BLaER1 treated with 17β-estradiol and CSF1 and Interleukin-3, amounts not matched to agents 10 nM and 100 nM (cell line): Measurements from ENCODE around the gene AHNAK2.
A peak's percentile ranks its signal among the peaks of the same experiment; 100 is the strongest.

Experiments used
- H3K27ac ChIP-seq, 11 experiments: shearing (Covaris generic); formaldehyde crosslinking; 2 replicates each; pipeline ENCODE4 v1.8.1; 2022
- H3K27me3 ChIP-seq, 11 experiments: shearing (Covaris generic); formaldehyde crosslinking; 2 replicates each; pipeline ENCODE4 v1.8.1; 2022
- H3K36me3 ChIP-seq, 11 experiments: shearing (Covaris generic); formaldehyde crosslinking; 2 replicates each; pipeline ENCODE4 v1.8.1; 2022
- H3K4me1 ChIP-seq, 10 experiments: shearing (Covaris generic); formaldehyde crosslinking; 2 replicates each; pipeline ENCODE4 v1.8.1; 2022
- H3K4me2 ChIP-seq, 11 experiments: shearing (Covaris generic); formaldehyde crosslinking; 2 replicates each; pipeline ENCODE4 v1.8.1; 2022
- H3K4me3 ChIP-seq, 10 experiments: shearing (Covaris generic); formaldehyde crosslinking; 2 replicates each; pipeline ENCODE4 v1.8.1; 2022
- H3K9ac ChIP-seq, 11 experiments: shearing (Covaris generic); formaldehyde crosslinking; 2 replicates each; pipeline ENCODE4 v1.8.1; 2022
- H3K9me3 ChIP-seq, 11 experiments: shearing (Covaris generic); formaldehyde crosslinking; replicated peaks in 1 of 11; 2 replicates each; pipeline ENCODE4 v1.8.1; 2022
- H4K20me1 ChIP-seq, 11 experiments: shearing (Covaris generic); formaldehyde crosslinking; 2 replicates each; pipeline ENCODE4 v1.8.1; 2022
- Cebpa-rat ChIP-seq, 11 experiments: shearing (Covaris generic); IDR thresholded peaks; 2 replicates each; pipeline ENCODE4 v1.8.1; 2022

Gene AHNAK2

DNA sequence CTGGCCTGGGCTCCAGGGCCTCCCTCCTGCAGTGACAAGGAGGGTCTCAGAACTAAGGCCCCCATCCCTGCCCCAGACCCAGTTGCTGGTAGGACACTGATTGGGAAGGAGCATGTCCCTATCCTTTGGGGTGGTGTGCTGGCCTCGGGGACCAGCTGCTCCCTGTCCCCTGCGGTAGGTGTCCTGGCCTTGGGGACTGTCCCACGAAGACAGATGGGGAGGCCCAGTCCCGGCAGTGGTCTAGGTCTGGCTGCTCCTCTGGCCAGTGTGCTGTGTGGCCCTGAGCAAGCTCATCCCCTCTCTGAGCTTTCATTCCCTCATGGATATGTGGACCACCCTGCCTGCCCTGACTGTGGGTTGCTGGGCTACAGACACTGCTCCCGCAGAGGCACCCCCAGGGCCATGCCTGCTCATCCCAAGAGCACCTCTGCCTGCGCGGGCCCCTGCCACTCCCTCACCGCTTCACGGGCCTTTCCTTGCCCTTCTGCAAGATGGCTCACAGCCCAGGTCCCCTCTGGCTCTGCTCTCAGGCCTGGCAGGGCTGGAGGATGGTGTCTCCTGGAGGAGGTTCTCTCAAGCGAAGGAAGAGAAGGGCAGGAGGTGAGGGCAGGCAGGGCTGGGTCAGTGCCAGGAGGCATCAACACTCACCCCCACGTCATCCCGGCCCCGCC lies 12.5 kb downstream of the AHNAK2 start:
- no peak overlapping the region for H3K9ac ChIP-seq
- TF ChIP-seq Cebpa-rat (IDR thresholded peaks at IDR 0.05): no peak
- no peak overlapping the region for H3K27ac ChIP-seq
- H4K20me1 ChIP-seq: peaks cover 0 to 19% (median 0%) of the 10 kb centered on the region in 11 experiments; a peak in 3 of 22 replicates
- H3K4me1 ChIP-seq: peaks cover 29 to 39% (median 35%) of the 10 kb centered on the region in 10 experiments
- no peak overlapping the region for H3K4me2 ChIP-seq
- no peaks in the 10 kb centered on the region for H3K9me3 ChIP-seq
- H3K27me3 ChIP-seq: peaks cover 0 to 26% (median 0%) of the 10 kb centered on the region in 11 experiments; a peak in 5 of 22 replicates
- no peak overlapping the region for H3K4me3 ChIP-seq
- H3K36me3 ChIP-seq: no peaks in the 10 kb centered on the region

DNA sequence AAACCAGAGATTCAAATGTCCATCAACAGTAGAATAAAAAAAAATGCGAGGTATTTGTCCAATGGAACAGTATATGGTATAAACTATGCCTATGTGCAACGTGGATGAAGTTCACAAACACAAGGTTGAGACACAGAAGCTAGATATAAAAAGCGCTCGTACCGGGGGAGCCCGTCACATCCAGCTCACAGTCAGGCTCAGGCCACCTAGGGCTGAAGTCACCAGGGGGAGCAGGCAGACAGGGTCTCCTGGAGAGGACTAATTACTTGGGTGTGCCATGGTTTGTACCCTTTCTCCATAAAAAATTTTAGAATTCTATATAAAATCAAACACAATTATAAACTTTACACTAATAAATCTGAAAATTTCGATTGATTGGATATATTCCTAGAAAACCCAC lies 13.6 kb downstream of the AHNAK2 start:
- Histone ChIP-seq H3K9ac (no peak overlapping the region), H3K9me3 (no peaks in the 10 kb centered on the region), H3K4me3 (no peak overlapping the region), H3K4me1 (peaks cover 22 to 38% (median 28%) of the 10 kb centered on the region in 10 experiments), H3K4me2 (no peak overlapping the region), H3K36me3 (no peaks in the 10 kb centered on the region), H3K27me3 (peaks cover 0 to 26% (median 0%) of the 10 kb centered on the region in 11 experiments; a peak in 5 of 22 replicates), H4K20me1 (peaks cover 0 to 16% (median 0%) of the 10 kb centered on the region in 11 experiments; a peak in 3 of 22 replicates), H3K27ac (no peak overlapping the region)
- TF ChIP-seq Cebpa-rat (IDR thresholded peaks at IDR 0.05): no peak

DNA sequence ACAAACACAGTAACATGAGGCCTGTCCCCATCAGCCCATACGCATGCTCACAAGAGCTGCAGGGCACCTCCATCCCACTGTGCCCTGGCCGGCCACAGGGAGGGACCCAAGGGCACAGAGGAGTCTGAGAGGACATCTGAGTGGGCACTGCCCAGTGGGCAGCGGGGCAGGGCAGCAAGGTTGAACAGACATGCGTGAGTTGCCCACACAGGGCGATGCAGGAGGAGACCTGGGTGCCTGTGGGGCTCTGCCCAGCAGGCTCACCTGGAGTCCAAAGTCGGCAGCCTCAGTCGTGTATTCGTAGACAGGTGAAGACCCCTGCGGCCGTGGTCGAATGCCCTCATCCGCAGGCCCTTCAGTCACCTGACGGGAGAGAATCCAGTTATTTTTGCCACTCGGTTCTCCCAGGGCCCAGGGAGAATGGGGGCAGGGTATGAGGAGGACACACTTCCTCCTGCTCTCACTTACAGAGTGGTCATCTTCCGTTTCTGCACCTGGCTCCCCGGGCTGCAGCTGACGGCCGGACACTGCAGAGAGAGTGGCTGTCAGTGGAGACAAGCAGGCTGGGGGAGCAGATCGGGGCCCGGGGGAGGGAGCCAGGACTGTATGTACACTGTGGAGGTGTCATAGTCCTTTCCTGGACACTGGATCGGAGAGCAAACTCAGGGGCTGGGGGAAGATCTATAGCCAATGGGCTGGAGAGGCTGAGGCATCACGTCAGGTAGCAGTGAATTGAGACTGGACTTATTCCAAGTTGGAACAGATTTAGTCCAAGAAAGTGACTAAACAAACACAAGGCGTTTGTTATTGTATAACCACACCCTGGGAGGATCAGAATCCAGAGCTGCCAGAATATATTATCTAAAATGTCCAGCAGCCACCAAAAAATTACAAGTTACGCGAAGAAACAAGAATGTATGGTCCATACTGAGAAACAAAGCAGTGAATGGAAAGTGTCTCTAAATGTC lies 20.7 kb downstream of the AHNAK2 start:
- no peaks in the 10 kb centered on the region; a peak in 1 of 22 replicates for H3K36me3 ChIP-seq
- peaks cover 0 to 6% (median 0%) of the 10 kb centered on the region in 11 experiments; a peak in 1 of 22 replicates for H4K20me1 ChIP-seq
- peaks cover 0 to 18% (median 0%) of the 10 kb centered on the region in 10 experiments; a peak in 7 of 20 replicates for H3K4me1 ChIP-seq
- H3K27me3 ChIP-seq: no peaks in the 10 kb centered on the region
- no peak overlapping the region for H3K27ac ChIP-seq
- H3K4me3 ChIP-seq: no peak overlapping the region
- H3K9me3 ChIP-seq: no peaks in the 10 kb centered on the region
- no peak overlapping the region for H3K4me2 ChIP-seq
- no peak overlapping the region for H3K9ac ChIP-seq
- TF ChIP-seq Cebpa-rat (IDR thresholded peaks at IDR 0.05): no peak

DNA sequence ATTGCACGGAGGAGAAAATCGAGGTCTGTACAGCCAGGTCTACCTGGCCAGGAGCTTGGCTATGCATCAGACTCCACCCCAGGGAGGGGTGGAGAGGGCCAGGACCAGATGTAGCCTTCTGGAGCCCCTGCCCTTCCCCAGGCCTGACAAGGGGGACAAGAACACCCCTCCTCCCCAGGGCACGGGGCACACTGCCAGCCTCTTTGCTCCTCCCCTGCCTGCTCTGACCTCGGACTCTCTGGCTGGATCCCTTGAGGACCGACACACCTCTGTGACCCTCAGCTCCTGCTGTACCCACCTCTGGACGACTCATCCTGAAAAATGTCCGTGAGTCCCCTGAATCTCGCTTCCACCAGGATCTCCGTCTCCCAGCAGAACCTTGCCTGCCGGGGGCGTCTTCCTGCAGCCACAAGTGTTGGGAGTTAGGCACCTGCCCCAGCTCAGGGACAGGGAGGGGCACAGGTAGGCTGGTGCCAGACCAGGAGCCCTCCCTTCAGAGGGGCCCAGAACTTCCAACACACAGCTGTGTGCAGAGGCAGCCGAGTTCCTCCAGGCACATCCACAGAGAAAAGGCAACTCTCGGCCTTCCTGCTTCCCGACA lies 21.8 kb downstream of the AHNAK2 start:
- H3K9me3 ChIP-seq: no peaks in the 10 kb centered on the region
- H3K4me1 ChIP-seq: peaks cover 0 to 18% (median 0%) of the 10 kb centered on the region in 10 experiments; a peak in 7 of 20 replicates
- no peak overlapping the region for H3K4me2 ChIP-seq
- H3K9ac ChIP-seq: peak overlapping the region in 1 of 11 experiments; percentile 18; a peak in 1 of 22 replicates
- H4K20me1 ChIP-seq: peaks cover 0 to 6% (median 0%) of the 10 kb centered on the region in 11 experiments; a peak in 1 of 22 replicates
- no peaks in the 10 kb centered on the region for H3K27me3 ChIP-seq
- H3K4me3 ChIP-seq: no peak overlapping the region
- no peaks in the 10 kb centered on the region; a peak in 1 of 22 replicates for H3K36me3 ChIP-seq
- TF ChIP-seq Cebpa-rat (IDR thresholded peaks at IDR 0.05): no peak
- H3K27ac ChIP-seq: no peak overlapping the region

DNA sequence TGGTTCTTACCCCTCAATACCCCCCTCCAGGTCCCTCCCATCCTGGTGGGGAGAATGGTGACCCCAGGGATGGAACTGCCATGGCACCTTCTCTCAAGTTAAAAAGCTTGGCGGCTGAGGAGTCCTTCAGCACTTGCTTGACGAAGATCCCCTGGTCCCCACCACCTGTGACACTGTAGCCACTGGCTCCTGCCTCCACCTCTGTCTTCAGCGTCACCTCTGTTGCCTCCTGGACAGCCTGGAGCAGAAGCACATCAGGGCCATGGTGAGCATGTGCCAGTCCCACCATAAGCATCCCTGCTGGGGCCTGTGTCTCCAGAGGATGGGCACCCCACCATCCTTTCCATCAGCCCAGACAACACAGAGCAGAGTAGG lies 22.8 kb downstream of the AHNAK2 start:
- no peak overlapping the region for H3K4me2 ChIP-seq
- H3K36me3 ChIP-seq: no peaks in the 10 kb centered on the region; a peak in 1 of 22 replicates
- no peaks in the 10 kb centered on the region for H3K27me3 ChIP-seq
- no peak for TF ChIP-seq Cebpa-rat (IDR thresholded peaks at IDR 0.05)
- no peak overlapping the region for H3K4me3 ChIP-seq
- H3K9me3 ChIP-seq: no peaks in the 10 kb centered on the region
- peaks cover 0 to 18% (median 0%) of the 10 kb centered on the region in 10 experiments; a peak in 7 of 20 replicates for H3K4me1 ChIP-seq
- H4K20me1 ChIP-seq: peaks cover 0 to 6% (median 0%) of the 10 kb centered on the region in 11 experiments; a peak in 1 of 22 replicates
- H3K9ac ChIP-seq: no peak overlapping the region
- no peak overlapping the region for H3K27ac ChIP-seq

DNA sequence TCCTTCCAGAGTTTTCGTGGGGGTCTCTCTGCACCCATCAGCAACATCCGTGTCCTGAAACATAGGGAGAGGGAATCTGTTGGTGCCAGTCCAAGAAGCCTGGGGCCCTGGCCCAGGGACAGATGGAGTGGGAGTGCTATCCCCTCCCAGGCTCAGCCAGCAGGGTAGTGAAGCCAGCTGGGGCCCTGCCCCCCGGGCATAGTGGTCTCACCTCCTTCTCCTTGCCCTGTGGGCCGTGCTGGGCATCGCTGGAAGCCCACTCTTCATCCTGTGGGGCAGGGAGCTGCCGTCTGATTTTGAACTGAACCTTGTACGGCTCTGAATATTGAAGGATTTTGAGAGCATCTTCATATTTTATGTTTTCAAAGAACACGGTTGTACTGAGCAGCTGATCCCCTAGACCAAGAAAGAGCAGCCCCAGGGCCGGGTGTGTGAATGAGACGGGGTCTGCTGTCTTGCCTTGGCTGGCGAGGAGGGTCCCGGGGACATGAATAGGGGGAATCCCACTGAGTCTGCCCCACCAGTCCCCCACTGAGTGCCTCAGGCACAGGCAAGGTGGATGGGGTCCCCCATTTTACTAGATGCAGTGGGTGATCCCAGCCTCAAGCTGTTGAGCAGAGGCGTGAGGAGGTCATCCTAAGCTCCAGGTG lies 23.3 kb downstream of the AHNAK2 start:
- no peak overlapping the region for H3K4me3 ChIP-seq
- no peaks in the 10 kb centered on the region; a peak in 1 of 22 replicates for H3K36me3 ChIP-seq
- no peak overlapping the region for H3K27ac ChIP-seq
- H3K9me3 ChIP-seq: no peaks in the 10 kb centered on the region
- TF ChIP-seq Cebpa-rat (IDR thresholded peaks at IDR 0.05): no peak
- H3K27me3 ChIP-seq: no peaks in the 10 kb centered on the region
- H4K20me1 ChIP-seq: peaks cover 0 to 6% (median 0%) of the 10 kb centered on the region in 11 experiments; a peak in 1 of 22 replicates
- H3K9ac ChIP-seq: no peak overlapping the region
- H3K4me1 ChIP-seq: peaks cover 0 to 18% (median 0%) of the 10 kb centered on the region in 10 experiments; a peak in 7 of 20 replicates
- H3K4me2 ChIP-seq: no peak overlapping the region

DNA sequence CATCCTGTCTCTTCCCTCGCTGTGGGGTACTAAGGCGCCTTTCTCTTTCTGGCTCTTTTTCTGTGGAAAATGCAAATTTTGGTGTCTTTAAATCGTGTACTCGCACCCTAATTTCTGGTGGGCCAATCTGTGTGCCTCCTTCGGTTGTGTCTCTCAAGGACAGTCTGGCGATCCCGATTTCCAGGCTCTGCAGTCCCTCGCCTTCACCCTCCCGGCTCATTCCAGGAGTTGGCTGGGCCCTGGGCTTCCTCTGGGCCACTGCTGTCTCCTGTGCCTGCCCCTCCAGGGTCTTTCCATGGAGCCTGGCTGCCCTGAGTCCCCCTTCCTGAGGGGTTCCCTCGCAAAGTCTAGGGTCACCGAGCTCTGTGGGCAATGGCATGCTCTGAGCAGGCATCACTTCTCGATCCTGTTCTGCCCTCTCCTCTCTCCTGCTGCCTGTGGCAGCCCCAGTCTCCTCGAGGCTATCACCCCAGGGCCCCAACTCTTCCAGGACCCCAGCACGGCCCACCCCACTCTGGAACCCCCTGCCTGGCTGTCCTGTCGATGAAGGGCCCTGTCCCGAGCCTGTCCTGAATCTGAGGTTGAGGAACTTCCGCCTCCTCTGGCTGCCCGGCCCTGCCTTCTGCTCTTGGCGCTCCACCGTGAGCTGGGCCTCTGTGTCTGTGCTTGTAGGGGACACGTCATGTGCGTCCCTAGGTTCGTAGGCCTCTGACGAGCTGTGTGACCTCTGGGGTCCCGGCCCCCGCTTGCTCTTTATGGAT lies 24.1 kb downstream of the AHNAK2 start:
- H3K27me3 ChIP-seq: no peaks in the 10 kb centered on the region
- H3K36me3 ChIP-seq: no peaks in the 10 kb centered on the region; a peak in 1 of 22 replicates
- H3K9ac ChIP-seq: peak overlapping the region in 4 of 11 experiments; percentile 2 to 34 (median 11); a peak in 2 of 22 replicates
- peaks cover 0 to 18% (median 0%) of the 10 kb centered on the region in 10 experiments; a peak in 7 of 20 replicates for H3K4me1 ChIP-seq
- TF ChIP-seq Cebpa-rat (IDR thresholded peaks at IDR 0.05): no peak
- no peak overlapping the region for H3K27ac ChIP-seq
- peak overlapping the region in 3 of 11 experiments; percentile 52 to 74 (median 54); a peak in 6 of 22 replicates for H3K4me2 ChIP-seq
- peaks cover 0 to 6% (median 0%) of the 10 kb centered on the region in 11 experiments; a peak in 1 of 22 replicates for H4K20me1 ChIP-seq
- H3K4me3 ChIP-seq: no peak overlapping the region
- H3K9me3 ChIP-seq: no peaks in the 10 kb centered on the region
